ENCODE measurements around the gene ARHGEF38.

The ARHGEF38 gene

GRCh38 chr4:105625214-105625613, 72.8 kb downstream of the ARHGEF38 start:
- no peaks in the 10 kb centered on the region for H3K4me1 ChIP-seq (ENCODE audit: control insufficient read depth, insufficient read depth, low read length, poor library complexity, severe bottlenecking)
- no peak overlapping the region for H3K4me3 ChIP-seq (ENCODE audit: insufficient read depth, low read depth, low read length, poor library complexity, severe bottlenecking)
- no peaks in the 10 kb centered on the region for H3K27me3 ChIP-seq (replicated peaks; ENCODE audit: control insufficient read depth, insufficient read depth, low read length, poor library complexity, severe bottlenecking)
- no peak overlapping the region for H3K27ac ChIP-seq (ENCODE audit: insufficient read depth, low read length, poor library complexity, severe bottlenecking)
- no peak for DNase-seq
- no peaks in the 10 kb centered on the region for H3K9me3 ChIP-seq (ENCODE audit: control insufficient read depth, low read length)
- no peaks in the 10 kb centered on the region for H3K36me3 ChIP-seq (ENCODE audit: control insufficient read depth, insufficient read depth, low read length)

- H3K9me3 ChIP-seq (ENCODE audit: control insufficient read depth, low read length) = no peaks in the 10 kb centered on the region
- no peaks in the 10 kb centered on the region for H3K36me3 ChIP-seq (ENCODE audit: control insufficient read depth, insufficient read depth, low read length)
- H3K27me3 ChIP-seq (replicated peaks; ENCODE audit: control insufficient read depth, insufficient read depth, low read length, poor library complexity, severe bottlenecking) = no peaks in the 10 kb centered on the region
- DNase-seq = no peak
- H3K4me3 ChIP-seq (ENCODE audit: insufficient read depth, low read depth, low read length, poor library complexity, severe bottlenecking) = no peak overlapping the region
- no peaks in the 10 kb centered on the region for H3K4me1 ChIP-seq (ENCODE audit: control insufficient read depth, insufficient read depth, low read length, poor library complexity, severe bottlenecking)
- no peak overlapping the region for H3K27ac ChIP-seq (ENCODE audit: insufficient read depth, low read length, poor library complexity, severe bottlenecking)
These were observed 74.4 kb downstream of the ARHGEF38 start for GRCh38 chr4:105626846-105627245.

DNA sequence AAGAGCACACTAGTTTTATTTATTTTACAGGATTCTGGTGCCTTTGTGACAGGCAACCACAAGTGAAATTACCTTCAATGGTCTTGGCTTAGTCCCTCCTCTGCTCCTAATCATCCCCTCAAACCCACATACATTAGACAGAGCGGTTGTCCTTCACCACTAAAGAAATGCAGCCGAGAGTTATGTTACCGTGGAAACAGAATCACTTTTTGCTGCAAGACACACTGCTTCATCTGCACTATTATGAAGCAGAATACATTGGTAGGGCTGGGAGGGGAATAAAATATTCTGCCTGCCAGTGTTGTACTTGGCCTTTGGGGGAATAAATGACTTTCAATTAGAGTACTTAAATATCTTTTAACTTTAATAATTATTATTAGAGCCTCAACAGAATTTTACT, 75.2 kb downstream of the ARHGEF38 start:
- Histone ChIP-seq H3K27ac (ENCODE audit: insufficient read depth, low read length, poor library complexity, severe bottlenecking) (no peak overlapping the region), H3K4me3 (ENCODE audit: insufficient read depth, low read depth, low read length, poor library complexity, severe bottlenecking) (no peak overlapping the region), H3K4me1 (ENCODE audit: control insufficient read depth, insufficient read depth, low read length, poor library complexity, severe bottlenecking) (no peaks in the 10 kb centered on the region), H3K27me3 (replicated peaks; ENCODE audit: control insufficient read depth, insufficient read depth, low read length, poor library complexity, severe bottlenecking) (no peaks in the 10 kb centered on the region), H3K36me3 (ENCODE audit: control insufficient read depth, insufficient read depth, low read length) (no peaks in the 10 kb centered on the region), H3K9me3 (ENCODE audit: control insufficient read depth, low read length) (no peaks in the 10 kb centered on the region)
- no peak for DNase-seq

DNA sequence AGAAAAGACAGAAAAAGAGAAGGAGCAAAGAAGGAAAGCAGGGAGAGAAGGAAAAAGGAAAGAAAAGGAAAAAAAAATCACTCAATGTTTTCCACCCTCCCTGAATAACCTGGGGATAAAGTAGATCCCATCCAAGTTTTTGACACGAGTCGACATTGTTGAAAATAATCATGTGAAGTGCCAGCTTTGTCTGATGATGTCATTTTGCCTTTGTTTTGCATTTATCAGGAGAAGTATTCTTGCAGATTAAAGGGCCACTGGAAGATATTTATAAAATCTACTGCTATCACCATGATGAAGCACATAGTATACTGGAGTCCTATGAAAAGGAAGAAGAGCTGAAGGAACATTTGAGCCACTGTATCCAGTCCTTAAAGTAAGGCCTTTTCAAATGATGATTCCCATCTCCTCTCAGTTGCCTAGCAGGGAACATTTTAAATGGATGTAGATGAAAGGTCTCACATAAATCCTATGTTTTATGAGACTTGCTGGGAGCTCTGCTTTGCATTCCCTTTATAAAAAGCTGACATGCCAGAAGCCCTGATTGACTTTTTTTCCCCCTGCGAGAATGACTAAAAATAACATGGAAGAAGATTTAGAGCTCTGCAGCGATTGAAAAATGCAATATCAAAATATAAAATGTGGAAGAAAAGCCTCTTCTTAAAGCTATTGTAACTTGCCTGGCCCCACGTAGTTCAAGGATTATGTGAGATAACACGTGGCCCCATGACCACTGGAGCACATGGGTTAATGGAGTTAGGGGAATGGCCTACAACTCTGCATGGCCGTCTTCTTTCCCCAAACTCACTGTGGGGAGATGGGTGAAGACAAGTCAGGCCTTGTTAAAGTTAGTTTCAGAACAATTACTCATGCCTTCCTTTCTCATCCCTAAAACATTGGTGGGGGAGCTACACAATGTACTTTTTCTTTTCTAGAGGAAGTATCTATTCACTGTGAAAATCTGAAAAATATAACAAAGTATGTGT, 78.5 kb downstream of the ARHGEF38 start:
- Histone ChIP-seq H3K4me1 (ENCODE audit: control insufficient read depth, insufficient read depth, low read length, poor library complexity, severe bottlenecking) (no peaks in the 10 kb centered on the region), H3K27me3 (replicated peaks; ENCODE audit: control insufficient read depth, insufficient read depth, low read length, poor library complexity, severe bottlenecking) (no peaks in the 10 kb centered on the region), H3K4me3 (ENCODE audit: insufficient read depth, low read depth, low read length, poor library complexity, severe bottlenecking) (no peak overlapping the region), H3K9me3 (ENCODE audit: control insufficient read depth, low read length) (no peaks in the 10 kb centered on the region), H3K36me3 (ENCODE audit: control insufficient read depth, insufficient read depth, low read length) (no peaks in the 10 kb centered on the region), H3K27ac (ENCODE audit: insufficient read depth, low read length, poor library complexity, severe bottlenecking) (no peak overlapping the region)
- DNase-seq = no peak

- H3K27me3 ChIP-seq (replicated peaks; ENCODE audit: control insufficient read depth, insufficient read depth, low read length, poor library complexity, severe bottlenecking) = no peaks in the 10 kb centered on the region
- no peak overlapping the region for H3K27ac ChIP-seq (ENCODE audit: insufficient read depth, low read length, poor library complexity, severe bottlenecking)
- H3K4me3 ChIP-seq (ENCODE audit: insufficient read depth, low read depth, low read length, poor library complexity, severe bottlenecking) = no peak overlapping the region
- H3K4me1 ChIP-seq (ENCODE audit: control insufficient read depth, insufficient read depth, low read length, poor library complexity, severe bottlenecking) = no peaks in the 10 kb centered on the region
- DNase-seq = no peak
- no peaks in the 10 kb centered on the region for H3K36me3 ChIP-seq (ENCODE audit: control insufficient read depth, insufficient read depth, low read length)
- H3K9me3 ChIP-seq (ENCODE audit: control insufficient read depth, low read length) = no peaks in the 10 kb centered on the region
These were observed 79.5 kb downstream of the ARHGEF38 start for GRCh38 chr4:105631818-105632400.

DNA sequence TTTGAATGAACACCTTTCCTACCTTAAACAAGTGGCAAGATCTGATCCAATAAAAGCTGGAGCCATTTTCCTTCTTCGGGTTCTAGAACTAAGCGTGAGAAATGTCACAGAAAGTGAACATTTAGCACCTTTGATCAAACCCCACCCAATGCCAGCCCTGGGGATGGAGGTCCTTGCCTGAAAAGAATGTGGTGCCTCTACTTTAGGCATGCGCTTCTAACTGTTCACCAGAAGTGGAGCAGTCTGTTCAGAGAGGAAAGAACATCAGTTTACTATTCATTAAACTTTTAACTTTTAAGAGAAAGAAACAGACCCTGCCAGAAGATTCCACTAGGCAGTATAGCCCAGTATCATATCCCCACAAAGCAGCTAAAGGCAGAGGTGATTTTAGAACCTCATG, 80.2 kb downstream of the ARHGEF38 start:
- H3K36me3 ChIP-seq (ENCODE audit: control insufficient read depth, insufficient read depth, low read length) = no peaks in the 10 kb centered on the region
- no peaks in the 10 kb centered on the region for H3K27me3 ChIP-seq (replicated peaks; ENCODE audit: control insufficient read depth, insufficient read depth, low read length, poor library complexity, severe bottlenecking)
- no peaks in the 10 kb centered on the region for H3K9me3 ChIP-seq (ENCODE audit: control insufficient read depth, low read length)
- DNase-seq = no peak
- no peaks in the 10 kb centered on the region for H3K4me1 ChIP-seq (ENCODE audit: control insufficient read depth, insufficient read depth, low read length, poor library complexity, severe bottlenecking)
- no peak overlapping the region for H3K27ac ChIP-seq (ENCODE audit: insufficient read depth, low read length, poor library complexity, severe bottlenecking)
- no peak overlapping the region for H3K4me3 ChIP-seq (ENCODE audit: insufficient read depth, low read depth, low read length, poor library complexity, severe bottlenecking)

GRCh38 chr4:105633241-105633640, 80.8 kb downstream of the ARHGEF38 start:
- Histone ChIP-seq H3K4me3 (ENCODE audit: insufficient read depth, low read depth, low read length, poor library complexity, severe bottlenecking) (no peak overlapping the region), H3K36me3 (ENCODE audit: control insufficient read depth, insufficient read depth, low read length) (no peaks in the 10 kb centered on the region), H3K4me1 (ENCODE audit: control insufficient read depth, insufficient read depth, low read length, poor library complexity, severe bottlenecking) (no peaks in the 10 kb centered on the region), H3K27ac (ENCODE audit: insufficient read depth, low read length, poor library complexity, severe bottlenecking) (no peak overlapping the region), H3K27me3 (replicated peaks; ENCODE audit: control insufficient read depth, insufficient read depth, low read length, poor library complexity, severe bottlenecking) (no peaks in the 10 kb centered on the region), H3K9me3 (ENCODE audit: control insufficient read depth, low read length) (no peaks in the 10 kb centered on the region)
- DNase-seq = no peak

DNA sequence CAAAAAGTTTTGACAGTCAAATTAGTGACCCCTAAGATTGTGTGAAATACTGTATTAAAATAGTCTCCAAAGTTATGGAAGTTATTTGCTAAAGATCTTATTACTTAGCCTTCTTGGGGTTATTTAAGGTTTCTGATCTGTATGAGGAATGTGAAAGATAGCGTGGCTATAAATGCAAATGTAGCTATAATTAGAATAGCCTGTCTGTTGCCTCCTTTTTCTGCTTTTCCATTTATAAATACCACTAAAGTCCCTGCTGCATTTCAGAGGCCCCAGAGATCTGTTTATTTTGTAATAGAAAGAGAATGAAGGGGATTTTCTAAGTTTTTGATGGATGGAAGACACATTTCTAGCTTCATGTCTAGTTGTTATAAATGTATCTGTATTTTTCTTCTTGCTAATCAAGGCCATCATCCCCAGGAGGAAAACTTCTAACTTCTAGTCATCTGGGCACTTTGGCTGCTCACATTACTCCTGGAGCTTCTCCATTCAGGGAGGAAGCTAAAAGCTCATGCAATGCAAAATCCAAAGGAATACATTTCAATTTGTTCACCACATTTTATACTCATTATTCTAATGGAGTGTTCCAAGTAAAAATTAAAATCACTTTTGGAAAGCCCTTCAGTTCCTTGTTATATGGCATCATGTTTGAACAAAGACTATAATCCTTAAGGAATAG, 82.1 kb downstream of the ARHGEF38 start:
- Histone ChIP-seq H3K4me3 (ENCODE audit: insufficient read depth, low read depth, low read length, poor library complexity, severe bottlenecking) (no peak overlapping the region), H3K27ac (ENCODE audit: insufficient read depth, low read length, poor library complexity, severe bottlenecking) (no peak overlapping the region), H3K4me1 (ENCODE audit: control insufficient read depth, insufficient read depth, low read length, poor library complexity, severe bottlenecking) (no peaks in the 10 kb centered on the region), H3K36me3 (ENCODE audit: control insufficient read depth, insufficient read depth, low read length) (no peaks in the 10 kb centered on the region), H3K9me3 (ENCODE audit: control insufficient read depth, low read length) (no peaks in the 10 kb centered on the region), H3K27me3 (replicated peaks; ENCODE audit: control insufficient read depth, insufficient read depth, low read length, poor library complexity, severe bottlenecking) (no peaks in the 10 kb centered on the region)
- no peak for DNase-seq

GRCh38 chr4:105637408-105638176, 85.2 kb downstream of the ARHGEF38 start:
- Histone ChIP-seq H3K4me1 (ENCODE audit: control insufficient read depth, insufficient read depth, low read length, poor library complexity, severe bottlenecking) (no peaks in the 10 kb centered on the region), H3K9me3 (ENCODE audit: control insufficient read depth, low read length) (no peaks in the 10 kb centered on the region), H3K27me3 (replicated peaks; ENCODE audit: control insufficient read depth, insufficient read depth, low read length, poor library complexity, severe bottlenecking) (no peaks in the 10 kb centered on the region), H3K27ac (ENCODE audit: insufficient read depth, low read length, poor library complexity, severe bottlenecking) (no peak overlapping the region), H3K36me3 (ENCODE audit: control insufficient read depth, insufficient read depth, low read length) (no peaks in the 10 kb centered on the region), H3K4me3 (ENCODE audit: insufficient read depth, low read depth, low read length, poor library complexity, severe bottlenecking) (no peak overlapping the region)
- no peak for DNase-seq
